Activated CD4-positive, CD25-positive, alpha-beta regulatory T cell (primary cell): ENCODE data around the gene COQ2.
"Not testable (repeated sequence)": the region's sequence is repeated elsewhere in the genome, so short reads cannot be mapped to it uniquely, and the experiment has no call there.

Source experiments
- DNase-seq, 4 experiments: peaks; one replicate each; lab custom pipeline; 2025; lab: John Stamatoyannopoulos, UW

The COQ2 gene

GRCh38 chr4:83247415-83248357 lies 36.9 kb downstream of the COQ2 start:
- DNase-seq: no peak

DNA sequence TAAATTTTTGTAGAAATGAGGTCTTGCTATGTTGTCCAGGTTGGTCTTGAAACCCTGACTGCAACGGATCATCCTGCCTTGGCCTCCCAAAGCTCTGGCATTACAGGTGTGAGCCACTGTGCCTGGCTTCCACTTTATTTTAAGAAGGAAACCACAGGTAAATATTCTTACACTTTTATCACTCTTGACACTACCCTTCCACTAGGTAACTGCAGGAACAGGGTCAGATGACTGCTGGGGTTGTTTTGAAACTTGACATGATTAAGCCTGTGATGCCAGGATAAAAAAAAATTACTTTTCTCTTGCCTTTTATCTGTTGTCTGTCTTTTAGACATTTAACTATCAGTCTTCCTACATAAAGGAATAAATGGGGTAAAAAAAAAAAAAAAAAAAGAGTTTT lies 43.5 kb downstream of the COQ2 start:
- DNase-seq: no peak

- DNase-seq: no peak
Observed at GRCh38 chr4:83240379-83240875, 44.2 kb downstream of the COQ2 start.

- no peak for DNase-seq
Observed at GRCh38 chr4:83238393-83239248, 46.0 kb downstream of the COQ2 start.

GRCh38 chr4:83237591-83237990 lies 47.0 kb downstream of the COQ2 start:
- no peak for DNase-seq

- DNase-seq: not testable (repeated sequence)
Observed at GRCh38 chr4:83235645-83236133, 48.9 kb downstream of the COQ2 start.

GRCh38 chr4:83234902-83235644 lies 49.5 kb downstream of the COQ2 start:
- no peak for DNase-seq

GRCh38 chr4:83234387-83234786 lies 50.2 kb downstream of the COQ2 start:
- not testable (repeated sequence) for DNase-seq

DNA sequence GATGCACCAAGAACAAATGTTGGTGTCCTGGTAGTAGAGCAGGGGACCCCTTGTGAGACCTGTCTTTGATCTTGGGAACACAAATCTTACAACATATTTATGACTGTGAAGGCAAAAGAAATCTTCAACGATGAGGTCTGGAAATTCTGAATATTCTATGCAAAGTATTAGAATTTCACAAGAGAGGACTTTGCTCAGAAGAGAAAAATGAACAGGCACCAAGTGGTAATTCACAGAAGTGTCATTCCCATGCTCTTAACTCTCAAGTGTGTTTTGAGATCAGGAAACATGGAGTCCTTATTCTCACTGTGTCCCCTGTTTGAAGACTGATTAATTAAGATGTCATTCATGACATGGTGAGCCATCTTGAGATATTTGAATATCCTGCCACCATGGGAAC lies 52.5 kb downstream of the COQ2 start:
- DNase-seq: no peak

GRCh38 chr4:83231620-83232076 lies 53.0 kb downstream of the COQ2 start:
- DNase-seq: no peak

DNA sequence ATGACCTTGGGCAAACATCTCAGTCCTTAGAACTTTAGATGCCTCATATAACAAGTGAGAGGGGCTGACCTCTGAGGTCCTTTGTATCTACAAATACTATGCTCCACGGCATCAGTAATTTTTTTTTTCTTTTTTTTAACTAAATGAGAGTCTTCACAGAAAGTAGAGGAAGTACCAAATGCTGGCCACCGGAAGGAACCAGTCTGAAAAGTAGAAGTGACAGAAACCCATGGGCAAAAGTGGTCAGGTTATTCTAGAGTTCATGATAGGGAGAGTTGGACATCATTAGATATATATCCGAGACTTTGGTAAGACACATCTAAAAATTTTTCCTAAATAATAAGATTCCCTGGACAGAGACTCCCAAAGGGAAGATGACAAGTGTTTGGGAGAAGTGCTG lies 53.7 kb downstream of the COQ2 start:
- no peak for DNase-seq

DNA sequence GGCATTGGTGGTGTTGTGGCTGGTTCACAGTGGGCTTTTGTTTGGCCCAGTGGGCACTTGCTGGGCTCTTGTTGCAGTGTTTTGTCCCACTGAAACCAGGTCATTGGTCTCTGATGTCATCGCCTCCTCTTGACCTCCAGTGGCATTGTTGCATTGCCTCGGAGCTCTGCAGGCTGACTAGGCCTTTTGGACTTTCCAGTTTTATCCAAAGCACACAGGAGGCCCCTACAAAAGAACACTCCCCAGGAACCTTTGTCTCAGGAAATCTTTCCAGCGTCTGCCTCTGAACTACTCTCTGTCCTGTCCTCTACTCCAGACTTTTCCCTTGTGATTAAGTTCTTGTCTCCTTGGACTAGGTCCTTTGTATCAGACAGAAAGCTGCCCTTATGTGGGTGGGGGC lies 54.8 kb downstream of the COQ2 start:
- DNase-seq: no peak

- DNase-seq: no peak
Observed at GRCh38 chr4:83228231-83228630, 56.4 kb downstream of the COQ2 start.

DNA sequence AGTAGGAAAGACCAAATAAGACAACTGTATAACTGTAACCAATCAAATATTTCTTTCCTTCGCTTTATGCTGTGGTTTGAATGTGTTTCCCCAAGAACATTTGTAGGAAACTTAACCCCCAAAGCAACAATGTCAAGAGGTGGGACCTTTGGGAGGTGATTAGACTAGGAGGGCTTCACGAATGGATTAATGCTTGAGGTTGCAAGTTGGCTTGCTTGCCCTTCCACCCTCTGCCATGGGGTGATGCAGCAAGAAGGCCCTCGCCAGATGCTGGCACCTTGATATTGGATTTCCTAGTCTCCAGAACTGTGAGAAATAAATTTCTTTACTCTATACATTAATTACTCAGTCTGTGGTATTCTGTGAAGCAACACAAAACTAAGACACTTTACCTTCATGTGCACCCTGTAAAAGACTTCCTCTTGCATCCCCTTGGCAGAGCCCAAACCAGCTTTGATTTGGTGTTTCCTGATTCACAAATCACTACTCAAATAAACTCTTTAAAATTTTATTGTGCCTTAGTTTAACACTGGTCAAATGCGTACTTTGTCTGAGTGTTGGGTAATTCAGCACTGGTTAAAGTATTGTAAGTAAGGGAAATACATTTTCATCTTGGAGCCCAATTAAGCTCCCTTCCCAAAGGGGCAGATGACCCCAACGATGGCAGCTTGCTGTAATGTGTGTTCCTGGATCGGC lies 59.9 kb downstream of the COQ2 start:
- DNase-seq: no peak

DNA sequence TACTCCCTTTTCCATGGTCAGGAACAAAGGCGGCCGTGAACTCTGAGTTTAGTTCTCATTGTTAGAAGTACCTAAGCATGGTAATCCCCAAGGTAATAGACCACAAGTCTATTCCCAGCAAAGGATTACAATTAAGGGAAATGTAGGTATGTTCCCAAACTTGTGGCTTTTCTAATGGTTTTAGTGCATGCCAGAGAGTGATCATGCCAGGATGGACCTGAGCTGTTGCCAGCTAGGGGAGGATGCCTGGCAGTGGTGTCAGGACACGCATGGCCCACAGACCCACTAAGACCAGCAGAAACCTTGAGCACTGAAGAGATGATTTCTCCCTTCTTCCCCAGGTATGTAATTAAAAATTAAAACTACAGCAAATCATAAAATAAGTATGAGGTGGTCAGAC lies 60.8 kb downstream of the COQ2 start:
- DNase-seq: no peak

DNA sequence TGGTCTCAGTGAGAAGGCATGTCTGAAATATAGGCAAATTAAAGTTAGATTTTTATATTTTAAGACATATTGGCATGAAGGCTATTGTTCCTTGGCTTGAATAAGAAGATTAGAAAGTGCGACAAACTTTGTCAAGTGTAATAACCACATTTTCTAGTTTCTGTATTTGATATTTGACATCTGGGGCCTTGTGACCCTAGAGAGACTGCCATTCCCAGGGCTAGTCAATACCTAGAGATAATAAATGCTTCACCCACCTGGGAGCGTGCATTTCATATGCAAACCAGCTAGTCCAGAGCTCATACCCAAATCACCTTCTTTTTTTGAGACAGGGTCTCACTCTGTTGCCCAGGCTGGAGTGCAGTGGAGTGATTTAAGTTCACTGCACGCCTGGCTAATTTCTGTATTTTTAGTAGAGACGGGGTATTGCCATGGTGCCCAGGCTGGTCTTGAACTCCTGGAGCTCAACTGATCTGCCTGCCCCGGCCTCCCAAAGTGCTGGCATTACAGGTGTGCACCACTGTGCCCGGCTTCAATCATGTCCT lies 62.6 kb downstream of the COQ2 start:
- no peak for DNase-seq

DNA sequence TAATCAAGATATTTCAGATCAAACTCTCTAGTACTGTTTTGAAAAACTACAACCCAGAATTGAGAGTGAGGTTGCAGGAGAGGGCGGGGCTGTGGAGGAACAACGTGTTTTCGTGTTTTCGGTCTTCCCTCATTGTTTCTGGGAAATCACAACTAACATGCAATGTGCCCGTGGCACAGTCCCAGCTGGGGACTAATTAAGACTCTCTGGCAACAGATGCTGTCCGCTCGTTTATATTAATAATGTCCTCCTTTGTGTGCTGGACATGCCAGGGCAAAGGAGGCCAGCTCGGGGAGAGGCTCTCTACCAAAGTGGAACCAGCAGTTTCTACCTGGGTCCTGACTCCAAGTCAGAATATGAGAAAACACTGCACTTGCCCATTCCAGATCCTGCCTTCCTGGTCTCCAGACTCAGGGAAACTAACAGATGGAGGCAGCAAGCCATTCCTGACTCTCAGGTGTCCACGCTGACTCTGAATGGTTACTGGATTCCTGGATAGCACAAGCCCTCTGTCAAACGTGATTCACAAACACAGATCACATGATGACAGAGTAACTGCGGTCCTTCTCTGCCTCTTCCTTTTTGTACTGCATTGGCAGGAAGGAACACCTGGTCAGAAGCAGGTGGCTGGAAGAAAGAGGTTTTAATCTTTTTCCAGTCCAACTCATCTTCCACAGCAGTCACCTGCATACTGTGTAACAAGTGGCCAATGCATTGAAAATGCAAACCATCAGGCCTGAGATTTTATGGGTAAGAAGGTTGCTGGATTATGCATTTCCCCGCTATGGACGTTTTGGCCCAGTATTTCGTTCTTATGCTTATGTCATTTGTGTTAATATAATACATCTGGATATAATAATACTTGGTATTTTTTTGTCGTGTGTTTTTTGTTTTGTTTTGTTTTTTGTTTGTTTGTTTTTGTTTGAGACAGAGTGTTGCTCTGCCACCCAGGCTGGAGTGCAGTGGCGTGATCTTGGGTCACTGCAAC lies 65.0 kb downstream of the COQ2 start:
- DNase-seq: peak in 3 of 4 experiments; percentile 3 to 21 (median 7)

DNA sequence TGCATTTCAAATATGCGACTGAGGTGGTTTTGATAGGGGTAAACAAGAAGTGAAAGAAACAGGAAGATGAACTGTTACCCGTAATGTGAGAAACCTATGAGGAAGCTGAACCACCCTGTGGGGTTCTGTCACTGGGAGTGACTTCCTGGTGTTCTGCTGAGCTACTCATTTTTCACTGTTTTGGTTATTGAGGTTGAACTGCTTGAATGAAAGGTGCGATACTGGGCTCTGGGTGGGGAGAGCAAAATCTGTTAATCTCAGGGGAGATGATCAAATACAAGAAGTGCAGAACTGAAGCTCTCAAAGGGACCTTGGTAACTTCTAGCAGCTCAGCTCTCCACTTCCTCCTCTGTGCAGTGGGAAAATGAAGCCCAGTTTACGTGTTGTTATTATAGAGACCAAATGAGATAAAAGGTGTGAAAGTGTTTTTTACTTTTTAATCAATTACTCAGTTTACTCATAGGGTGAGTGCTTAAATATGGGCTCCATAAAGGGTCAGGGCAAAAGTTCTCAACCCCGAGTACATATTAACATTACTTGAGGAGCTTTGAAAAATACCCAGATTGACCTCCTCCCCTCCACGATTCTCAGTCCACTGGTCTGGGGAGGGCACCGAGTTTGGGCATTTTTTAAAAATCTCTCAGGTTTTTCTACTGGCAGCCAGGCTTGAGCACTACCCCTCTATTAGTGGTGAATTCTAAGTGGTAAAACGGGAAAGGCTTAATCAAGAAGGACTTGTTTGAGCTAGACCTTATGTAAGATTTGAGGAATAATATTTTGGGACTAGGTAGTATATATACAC lies 66.7 kb downstream of the COQ2 start:
- DNase-seq: peak in 2 of 4 experiments; percentile 26 to 29
